ENCODE measurements around the gene FAM13A. TPM values are rescaled to one million over a fixed set of nuclear protein-coding genes. Genes with fewer than 3 reads are reported as not detected.

FAM13A gene
- polyA plus RNA-seq, 1 experiment, result 9.5 TPM

DNA sequence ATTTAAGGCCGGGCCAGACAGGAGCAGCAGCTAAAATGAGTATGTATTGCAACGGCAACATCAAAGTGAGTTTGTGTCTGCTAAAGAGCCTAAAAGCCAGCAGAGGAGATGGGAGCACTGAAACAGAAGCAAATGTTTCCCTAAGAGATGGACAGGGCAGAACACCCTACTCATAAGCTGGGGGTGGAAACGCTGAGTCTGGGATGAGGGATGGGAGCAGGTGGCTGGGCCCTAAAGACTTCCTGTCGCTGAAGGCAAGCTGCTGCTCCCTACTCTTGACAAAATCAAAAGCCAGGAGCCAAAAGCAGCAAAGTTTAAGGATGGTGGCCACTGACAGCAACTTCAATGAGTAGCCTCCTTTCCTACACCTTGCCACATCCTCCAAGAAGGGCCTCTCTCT, 318.8 kb downstream of the FAM13A start:
- no peak for DNase-seq (ENCODE audit: low read depth)

DNA sequence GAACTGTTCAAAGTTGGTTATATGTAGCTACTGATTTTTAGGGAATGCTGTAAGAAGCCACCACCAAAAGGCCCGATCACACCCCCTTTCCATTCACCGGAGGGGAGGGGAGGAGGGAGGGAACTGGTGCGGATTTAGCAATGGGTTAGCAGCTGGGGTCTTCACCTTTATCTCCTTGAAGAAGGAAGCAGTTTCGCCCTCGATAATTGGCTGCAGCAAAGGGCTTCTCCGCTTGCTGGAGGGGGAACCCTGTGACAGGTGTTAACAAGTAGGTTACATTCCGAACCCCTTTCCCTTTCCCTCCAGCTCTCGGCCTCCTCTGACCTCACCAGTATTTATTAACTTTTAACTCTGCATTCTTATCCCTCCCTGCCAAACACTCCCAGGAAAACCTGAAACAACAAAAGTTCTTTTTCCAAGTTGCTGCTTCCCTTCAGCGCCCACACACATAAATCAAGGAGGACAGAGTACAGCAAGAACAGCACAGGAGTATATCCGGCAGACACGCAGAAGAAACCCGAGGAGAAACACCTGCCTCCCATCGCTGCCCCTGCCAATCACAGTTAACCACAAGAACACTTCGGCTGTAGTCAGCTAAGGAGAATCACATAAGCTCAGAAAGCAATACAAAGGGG, 319.6 kb downstream of the FAM13A start:
- Histone ChIP-seq H3K4me3 (ENCODE audit: low read depth, low read length) (no peak overlapping the region), H3K36me3 (ENCODE audit: control insufficient read depth, insufficient read depth, low read length) (peaks cover 3% of the 10 kb centered on the region), H3K27me3 (ENCODE audit: control insufficient read depth, insufficient read depth, low read length) (no peaks in the 10 kb centered on the region)
- ChIA-PET CTCF (interaction anchor here (1.0 kb wide), 1 partner anchor 18 kb away, joined by 3 read pairs; no protein-coding TSS in a partner anchor), POLR2A (no interaction called here)
- DNase-seq (ENCODE audit: low read depth), result no peak
- TF ChIP-seq, protein P1, sequence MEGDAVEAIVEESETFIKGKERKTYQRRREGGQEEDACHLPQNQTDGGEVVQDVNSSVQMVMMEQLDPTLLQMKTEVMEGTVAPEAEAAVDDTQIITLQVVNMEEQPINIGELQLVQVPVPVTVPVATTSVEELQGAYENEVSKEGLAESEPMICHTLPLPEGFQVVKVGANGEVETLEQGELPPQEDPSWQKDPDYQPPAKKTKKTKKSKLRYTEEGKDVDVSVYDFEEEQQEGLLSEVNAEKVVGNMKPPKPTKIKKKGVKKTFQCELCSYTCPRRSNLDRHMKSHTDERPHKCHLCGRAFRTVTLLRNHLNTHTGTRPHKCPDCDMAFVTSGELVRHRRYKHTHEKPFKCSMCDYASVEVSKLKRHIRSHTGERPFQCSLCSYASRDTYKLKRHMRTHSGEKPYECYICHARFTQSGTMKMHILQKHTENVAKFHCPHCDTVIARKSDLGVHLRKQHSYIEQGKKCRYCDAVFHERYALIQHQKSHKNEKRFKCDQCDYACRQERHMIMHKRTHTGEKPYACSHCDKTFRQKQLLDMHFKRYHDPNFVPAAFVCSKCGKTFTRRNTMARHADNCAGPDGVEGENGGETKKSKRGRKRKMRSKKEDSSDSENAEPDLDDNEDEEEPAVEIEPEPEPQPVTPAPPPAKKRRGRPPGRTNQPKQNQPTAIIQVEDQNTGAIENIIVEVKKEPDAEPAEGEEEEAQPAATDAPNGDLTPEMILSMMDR (IDR thresholded peaks at IDR 0.05; ENCODE audit: insufficient read depth, low read depth, low read length), result no peak

More for the DNA sequence above, 318.8 kb downstream of the FAM13A start:
- ChIA-PET POLR2A (no interaction called here), CTCF (no interaction called here)
- TF ChIP-seq, protein P1 (IDR thresholded peaks at IDR 0.05; ENCODE audit: insufficient read depth, low read depth, low read length), result no peak
- Histone ChIP-seq H3K36me3 (ENCODE audit: control insufficient read depth, insufficient read depth, low read length) (peaks cover 3% of the 10 kb centered on the region), H3K4me3 (ENCODE audit: low read depth, low read length) (no peak overlapping the region), H3K27me3 (ENCODE audit: control insufficient read depth, insufficient read depth, low read length) (no peaks in the 10 kb centered on the region)

DNA sequence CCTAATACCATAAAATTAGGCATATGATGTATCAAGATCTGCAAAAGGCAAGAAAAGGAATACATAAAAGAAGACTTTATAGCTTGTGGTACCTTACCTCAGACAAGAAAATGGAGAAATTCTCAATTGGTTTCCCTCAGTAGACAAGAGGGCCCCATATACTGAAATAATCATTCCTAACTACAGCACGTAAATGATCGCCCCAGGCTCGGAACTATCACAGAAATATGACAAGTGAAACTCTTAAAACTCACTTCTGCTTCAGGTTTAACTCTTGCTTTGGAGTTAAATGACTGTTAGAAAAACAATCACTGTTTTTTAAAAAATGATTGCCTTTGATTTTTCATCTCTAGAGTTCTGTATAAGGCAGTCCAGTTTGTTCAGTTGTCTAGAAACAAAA, 320.7 kb downstream of the FAM13A start:
- ChIA-PET CTCF (interaction anchor here (1.0 kb wide), 1 partner anchor 30 kb away, joined by 3 read pairs; no protein-coding TSS in a partner anchor), POLR2A (interaction anchor here (0.6 kb wide), 2 partner anchors 10 to 182 kb away, joined by 4 to 13 read pairs; no protein-coding TSS in a partner anchor)
- Histone ChIP-seq H3K36me3 (ENCODE audit: control insufficient read depth, insufficient read depth, low read length) (peaks cover 4% of the 10 kb centered on the region), H3K4me3 (ENCODE audit: low read depth, low read length) (no peak overlapping the region), H3K27me3 (ENCODE audit: control insufficient read depth, insufficient read depth, low read length) (no peaks in the 10 kb centered on the region)
- TF ChIP-seq, protein P1 (IDR thresholded peaks at IDR 0.05; ENCODE audit: insufficient read depth, low read depth, low read length), result no peak
- no peak for DNase-seq (ENCODE audit: low read depth)

DNA sequence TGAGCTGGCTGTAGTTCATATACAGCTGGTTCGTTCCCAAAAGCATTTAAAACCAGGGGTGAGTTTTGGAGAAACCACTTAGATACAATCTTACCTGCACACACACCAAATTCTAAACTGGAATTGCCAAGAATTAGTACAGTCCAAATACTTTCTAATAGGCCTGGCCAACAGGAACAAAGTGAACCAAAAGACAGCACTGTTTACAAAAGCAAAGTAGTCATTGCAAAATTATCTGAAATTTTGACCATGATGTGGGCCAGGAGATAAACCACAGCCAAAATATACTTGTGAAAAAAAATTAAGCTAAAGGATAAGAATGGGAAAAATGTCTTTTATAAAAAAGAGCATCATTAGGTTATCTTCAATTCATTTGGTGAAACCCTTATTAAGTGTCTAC, 321.4 kb downstream of the FAM13A start:
- POLR2A ChIA-PET, result no interaction called here
- DNase-seq (ENCODE audit: low read depth), result no peak
- Histone ChIP-seq H3K4me3 (ENCODE audit: low read depth, low read length) (no peak overlapping the region), H3K36me3 (ENCODE audit: control insufficient read depth, insufficient read depth, low read length) (peaks cover 4% of the 10 kb centered on the region), H3K27me3 (ENCODE audit: control insufficient read depth, insufficient read depth, low read length) (no peaks in the 10 kb centered on the region)
- TF ChIP-seq, protein P1 (IDR thresholded peaks at IDR 0.05; ENCODE audit: insufficient read depth, low read depth, low read length), result no peak
- CTCF ChIA-PET, result interaction anchor here (1.0 to 1.1 kb wide), 2 partner anchors 29 to 206 kb away, joined by 3 read pairs; no protein-coding TSS in a partner anchor

DNA sequence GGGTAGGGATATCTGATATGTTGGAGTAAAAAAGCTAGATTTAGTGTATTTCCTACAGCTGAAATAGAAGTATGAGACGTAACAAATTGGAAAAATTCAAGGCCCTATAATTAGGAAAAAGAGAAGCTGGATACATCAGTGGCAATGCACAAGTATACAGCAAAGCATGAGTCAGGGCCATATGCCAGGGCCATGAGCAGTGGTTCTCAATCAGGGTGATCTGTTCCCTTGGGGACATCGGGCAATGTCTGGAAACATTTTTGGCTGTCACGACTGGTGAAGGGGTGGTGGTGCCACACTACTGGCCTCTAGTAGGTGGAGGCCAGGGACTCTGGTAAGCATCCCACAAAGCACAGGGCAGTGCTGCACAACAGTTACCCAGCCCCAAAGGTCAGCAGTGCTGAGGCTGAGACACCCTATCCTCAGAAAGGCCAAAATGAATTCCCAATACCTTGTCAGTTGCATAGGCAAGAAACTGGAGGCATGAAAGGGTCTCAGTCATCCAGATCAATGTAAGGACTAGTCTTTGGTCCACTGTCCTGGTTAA, 322.5 kb downstream of the FAM13A start:
- H3K4me3 ChIP-seq (ENCODE audit: low read depth, low read length), result no peak overlapping the region
- CTCF ChIA-PET, result interaction anchor here (1.1 kb wide), 1 partner anchor 205 kb away, joined by 3 read pairs; no protein-coding TSS in a partner anchor
- POLR2A ChIA-PET, result no interaction called here
- TF ChIP-seq, protein P1 (IDR thresholded peaks at IDR 0.05; ENCODE audit: insufficient read depth, low read depth, low read length), result no peak
- H3K36me3 ChIP-seq (ENCODE audit: control insufficient read depth, insufficient read depth, low read length), result peaks cover 4% of the 10 kb centered on the region
- H3K27me3 ChIP-seq (ENCODE audit: control insufficient read depth, insufficient read depth, low read length), result no peaks in the 10 kb centered on the region
- DNase-seq (ENCODE audit: low read depth), result no peak

Data from BJ (cell line).